Fibroblast of pulmonary artery (primary cell): ENCODE results near the gene CLGN.

Experiments
- DNase-seq: peaks from one replicate; pipeline ENCODE4 v3.0.0-alpha.2; 2010; ENCODE audit warnings: low read depth
- H3K4me3 ChIP-seq: replicated peaks from 2 replicates; pipeline ENCODE4 v1.5.1; 2011; ENCODE audit warnings: low read depth, mild to moderate bottlenecking, control low read depth, low read length, moderate library complexity
- TF ChIP-seq, protein P1 (sequence below): IDR thresholded peaks from 2 replicates; pipeline ENCODE4 v1.5.1; 2011; ENCODE audit warnings: mild to moderate bottlenecking, control low read depth, low read length, inconsistent platforms; ENCODE audit errors: missing control alignments

The CLGN gene

GRCh38 chr4:140382732-140383131 lies 44.7 kb downstream of the CLGN start:
- no peak overlapping the region for H3K4me3 ChIP-seq
- TF ChIP-seq, protein P1, sequence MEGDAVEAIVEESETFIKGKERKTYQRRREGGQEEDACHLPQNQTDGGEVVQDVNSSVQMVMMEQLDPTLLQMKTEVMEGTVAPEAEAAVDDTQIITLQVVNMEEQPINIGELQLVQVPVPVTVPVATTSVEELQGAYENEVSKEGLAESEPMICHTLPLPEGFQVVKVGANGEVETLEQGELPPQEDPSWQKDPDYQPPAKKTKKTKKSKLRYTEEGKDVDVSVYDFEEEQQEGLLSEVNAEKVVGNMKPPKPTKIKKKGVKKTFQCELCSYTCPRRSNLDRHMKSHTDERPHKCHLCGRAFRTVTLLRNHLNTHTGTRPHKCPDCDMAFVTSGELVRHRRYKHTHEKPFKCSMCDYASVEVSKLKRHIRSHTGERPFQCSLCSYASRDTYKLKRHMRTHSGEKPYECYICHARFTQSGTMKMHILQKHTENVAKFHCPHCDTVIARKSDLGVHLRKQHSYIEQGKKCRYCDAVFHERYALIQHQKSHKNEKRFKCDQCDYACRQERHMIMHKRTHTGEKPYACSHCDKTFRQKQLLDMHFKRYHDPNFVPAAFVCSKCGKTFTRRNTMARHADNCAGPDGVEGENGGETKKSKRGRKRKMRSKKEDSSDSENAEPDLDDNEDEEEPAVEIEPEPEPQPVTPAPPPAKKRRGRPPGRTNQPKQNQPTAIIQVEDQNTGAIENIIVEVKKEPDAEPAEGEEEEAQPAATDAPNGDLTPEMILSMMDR = no peak
- DNase-seq = no peak

- peak overlapping the region; percentile 74 for H3K4me3 ChIP-seq
- DNase-seq = no peak
- TF ChIP-seq, protein P1 = no peak
Measured at GRCh38 chr4:140374130-140374477, 53.3 kb downstream of the CLGN start.

DNA sequence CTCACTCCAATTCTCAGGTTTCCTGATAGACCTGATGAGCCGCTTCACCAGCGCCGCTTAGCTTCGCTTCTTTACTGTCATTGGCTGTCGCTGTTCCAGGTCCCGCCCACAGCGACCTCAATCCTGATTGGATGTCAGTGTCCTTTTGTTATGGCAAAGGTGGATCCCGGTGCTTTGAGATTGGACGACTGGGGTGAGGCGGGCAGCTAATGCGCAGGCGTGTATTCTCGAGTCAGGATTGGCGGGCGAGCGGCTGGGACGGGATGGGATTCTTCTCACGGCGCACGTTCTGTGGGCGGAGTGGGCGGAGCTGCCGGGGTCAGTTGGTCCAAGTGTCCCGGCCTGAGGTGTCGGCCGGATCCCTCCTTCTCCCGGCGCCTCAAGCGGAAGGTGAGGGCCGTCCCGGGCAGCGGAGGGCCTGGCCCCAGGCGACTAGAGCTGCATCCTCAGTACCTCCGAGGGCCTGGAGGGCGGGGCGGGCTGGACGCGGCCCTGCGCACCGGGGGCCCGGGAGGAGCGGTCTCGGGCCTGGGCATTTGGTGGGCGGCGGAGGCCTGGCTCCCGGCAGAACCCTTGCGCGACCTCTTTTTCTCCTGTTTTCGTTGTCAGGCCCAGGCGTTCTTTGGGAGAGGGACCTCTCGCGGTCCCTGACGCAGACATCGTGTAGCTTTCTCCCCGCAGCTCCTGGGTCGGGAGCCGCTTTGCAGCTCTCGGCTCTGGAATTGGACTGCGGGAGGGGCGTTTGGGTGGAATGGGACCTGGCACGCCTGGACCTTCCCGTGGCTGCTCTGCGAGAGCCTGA lies 53.9 kb downstream of the CLGN start, which contains the start of gene SCOC:
Gene SCOC, plus strand, starts transcription at position 319 of the 802 bp plus-strand sequence. CDS start 5,525 bp downstream, outside the sequence.
- peak; percentile 99 for DNase-seq
- peak within 1 kb of the TSS; percentile 74 for H3K4me3 ChIP-seq
- TF ChIP-seq, protein P1 = no peak

- peak overlapping the region; percentile 74 for H3K4me3 ChIP-seq
- peak; percentile 28 for DNase-seq
- TF ChIP-seq, protein P1 = peak; percentile 22
Measured at GRCh38 chr4:140372751-140373327, 54.6 kb downstream of the CLGN start.

DNA sequence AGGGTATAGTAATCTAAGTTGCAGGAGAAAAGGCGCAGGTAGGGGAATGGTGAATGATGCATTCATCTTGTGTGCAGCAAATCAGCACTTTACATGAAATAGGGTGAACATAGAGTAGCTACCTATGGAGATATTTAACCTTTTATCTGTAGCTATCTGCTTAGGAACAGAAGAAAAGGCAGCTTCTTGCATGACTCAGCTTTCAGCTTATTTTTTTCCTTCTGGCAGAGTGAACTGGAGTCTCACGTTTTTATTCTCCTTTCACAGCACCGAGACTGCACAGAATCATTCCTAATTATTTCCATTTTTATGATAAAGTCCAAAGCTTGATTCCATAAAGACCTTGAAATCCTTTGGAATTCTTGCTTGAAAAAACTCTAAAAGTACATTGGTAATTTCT lies 58.8 kb downstream of the CLGN start:
- TF ChIP-seq, protein P1 = no peak
- H3K4me3 ChIP-seq = no peak overlapping the region
- DNase-seq = no peak

DNA sequence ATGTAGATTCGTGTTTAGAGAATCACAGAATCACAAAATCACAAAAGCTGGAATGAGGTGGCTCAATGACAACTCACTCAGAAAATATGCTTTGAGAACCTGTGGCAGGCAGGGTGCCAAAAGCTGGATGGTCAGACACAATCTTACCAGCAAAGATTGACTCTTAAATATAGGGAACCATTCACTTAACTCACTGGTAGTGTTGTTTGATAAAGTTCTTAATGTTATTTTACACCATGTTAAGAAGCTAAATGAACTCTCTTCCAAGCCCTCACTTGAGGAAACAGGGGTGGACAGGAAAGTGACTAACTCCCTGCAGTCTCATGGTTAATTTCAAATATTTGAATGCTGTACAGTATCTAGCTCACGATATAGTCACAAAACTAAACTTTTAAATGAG lies 59.7 kb downstream of the CLGN start:
- TF ChIP-seq, protein P1 = no peak
- DNase-seq = peak; percentile 30

More for the DNA sequence above, 59.7 kb downstream of the CLGN start:
- H3K4me3 ChIP-seq = no peak overlapping the region
